Activated CD4-positive, alpha-beta T cell treated with anti-CD3 and anti-CD28 coated beads for 36 hours (primary cell): Measurements from ENCODE around the gene FAM83B. TPM values are rescaled to one million over a fixed set of nuclear protein-coding genes. Genes with fewer than 3 reads are reported as not detected.
"Not testable (repeated sequence)": the region's sequence is repeated elsewhere in the genome, so short reads cannot be mapped to it uniquely, and the experiment has no call there.

Experiments used
- ATAC-seq: fragments of 200-7000 bp; cut with Tn5 transposase; one replicate; pipeline ENCODE4 v1.10.0; 2021; ENCODE audit warnings: mild to moderate bottlenecking, moderate library complexity
- CTCF ChIA-PET: fragments of 350-600 bp; sonication (Branson Sonifier 250); formaldehyde crosslinking; loops from one replicate; lab custom pipeline; 2021; ENCODE audit warnings: antibody characterized with exemption; lab: Charles Lee
- POLR2A ChIA-PET: fragments of 350-600 bp; sonication (Branson Sonifier 250); formaldehyde crosslinking; loops from one replicate; lab custom pipeline; 2021; ENCODE audit warnings: antibody characterized with exemption, inconsistent platforms; lab: Charles Lee
- DNase-seq: peaks from one replicate; pipeline ENCODE4 v3.0.0-alpha.2; 2020
- H3K27ac Mint-ChIP-seq: one replicate; pipeline ENCODE4 v1.8.0; 2021; ENCODE audit warnings: mixed read lengths
- H3K27me3 Mint-ChIP-seq: one replicate; pipeline ENCODE4 v1.8.0; 2021; ENCODE audit warnings: mixed read lengths
- H3K36me3 Mint-ChIP-seq: one replicate; pipeline ENCODE4 v1.8.0; 2021; ENCODE audit warnings: low read depth, mixed read lengths
- H3K4me1 Mint-ChIP-seq: one replicate; pipeline ENCODE4 v1.8.0; 2021; ENCODE audit warnings: mixed read lengths
- H3K4me3 Mint-ChIP-seq: one replicate; pipeline ENCODE4 v1.8.0; 2021; ENCODE audit warnings: mild to moderate bottlenecking, moderate library complexity, mixed read lengths
- H3K9me3 Mint-ChIP-seq: one replicate; pipeline ENCODE4 v1.8.0; 2021; ENCODE audit warnings: low read depth, mixed read lengths
- intact Hi-C, 2 experiments: fragments of 100-400 bp; cut with DNase I in 1 of 2; cut with micrococcal nuclease in 1 of 2; formaldehyde crosslinking; loops; one replicate each; pipeline versions ENCODE4 v1.14.2 to v1.15.1; 2022 to 2024; cut with DNase I, micrococcal nuclease
- total RNA-seq, 2 experiments: library from RNA; stranded (reverse); gene quantifications; one replicate each; pipeline ENCODE4 v1.2.3, GENCODE V29; 2021

FAM83B gene
- total RNA-seq, 2 experiments from 2014 or later = not detected

- POLR2A ChIA-PET = no interaction called here
- no peaks in the 10 kb centered on the region for H3K4me1 Mint-ChIP-seq
- H3K27ac Mint-ChIP-seq = no peak overlapping the region
- CTCF ChIA-PET = no interaction called here
- H3K9me3 Mint-ChIP-seq = peaks cover 2% of the 10 kb centered on the region
- H3K36me3 Mint-ChIP-seq = no peaks in the 10 kb centered on the region
- DNase-seq (no peak), ATAC-seq (no peak)
- no peak overlapping the region for H3K4me3 Mint-ChIP-seq
- intact Hi-C loops = no loop called here
- no peaks in the 10 kb centered on the region for H3K27me3 Mint-ChIP-seq
Observed at GRCh38 chr6:54881067-54881730, 34.6 kb downstream of the FAM83B start.

- H3K4me1 Mint-ChIP-seq, CTCF ChIA-PET, H3K27ac Mint-ChIP-seq, ATAC-seq, POLR2A ChIA-PET, H3K27me3 Mint-ChIP-seq, H3K4me3 Mint-ChIP-seq, intact Hi-C loops, H3K9me3 Mint-ChIP-seq, DNase-seq, H3K36me3 Mint-ChIP-seq: not testable (repeated sequence)
Observed at GRCh38 chr6:54881891-54882290, 35.3 kb downstream of the FAM83B start.

GRCh38 chr6:54886932-54887584 is 40.5 kb downstream of the FAM83B start:
- intact Hi-C loops = no loop called here
- Mint-ChIP-seq H3K27ac (no peak overlapping the region), H3K4me1 (no peaks in the 10 kb centered on the region), H3K36me3 (no peaks in the 10 kb centered on the region), H3K4me3 (no peak overlapping the region), H3K9me3 (peaks cover under 1% of the 10 kb centered on the region), H3K27me3 (no peaks in the 10 kb centered on the region)
- CTCF ChIA-PET = no interaction called here
- no peak for DNase-seq
- ATAC-seq = no peak
- POLR2A ChIA-PET = no interaction called here

GRCh38 chr6:54891536-54891935 is 45.0 kb downstream of the FAM83B start:
- ChIA-PET CTCF (no interaction called here), POLR2A (no interaction called here)
- DNase-seq (no peak), ATAC-seq (no peak)
- Mint-ChIP-seq H3K27me3 (no peaks in the 10 kb centered on the region), H3K4me3 (no peak overlapping the region), H3K4me1 (no peaks in the 10 kb centered on the region), H3K36me3 (no peaks in the 10 kb centered on the region), H3K27ac (no peak overlapping the region), H3K9me3 (no peaks in the 10 kb centered on the region)
- intact Hi-C loops = no loop called here

- H3K4me3 Mint-ChIP-seq = no peak overlapping the region
- no peaks in the 10 kb centered on the region for H3K27me3 Mint-ChIP-seq
- intact Hi-C loops = no loop called here
- no peaks in the 10 kb centered on the region for H3K9me3 Mint-ChIP-seq
- H3K4me1 Mint-ChIP-seq = no peaks in the 10 kb centered on the region
- no peak overlapping the region for H3K27ac Mint-ChIP-seq
- no peak for ATAC-seq
- H3K36me3 Mint-ChIP-seq = no peaks in the 10 kb centered on the region
- POLR2A ChIA-PET = no interaction called here
- CTCF ChIA-PET = no interaction called here
- DNase-seq = no peak
Observed at GRCh38 chr6:54892831-54893230, 46.3 kb downstream of the FAM83B start.

- H3K4me1 Mint-ChIP-seq = no peaks in the 10 kb centered on the region
- ATAC-seq = no peak
Observed at GRCh38 chr6:54893818-54894217, 47.2 kb downstream of the FAM83B start.

GRCh38 chr6:54896302-54896701 is 49.7 kb downstream of the FAM83B start:
- no peak overlapping the region for H3K27ac Mint-ChIP-seq
- H3K4me1 Mint-ChIP-seq = no peaks in the 10 kb centered on the region
- H3K36me3 Mint-ChIP-seq = no peaks in the 10 kb centered on the region
- intact Hi-C loops = no loop called here
- CTCF ChIA-PET = interaction anchor here (0.8 kb wide), 1 partner anchor 214 kb away, joined by 3 read pairs; no protein-coding TSS in a partner anchor
- no peak overlapping the region for H3K4me3 Mint-ChIP-seq
- H3K27me3 Mint-ChIP-seq = no peaks in the 10 kb centered on the region
- DNase-seq (no peak), ATAC-seq (no peak)
- no peaks in the 10 kb centered on the region for H3K9me3 Mint-ChIP-seq
- POLR2A ChIA-PET = no interaction called here

More at GRCh38 chr6:54893818-54894217, 47.2 kb downstream of the FAM83B start:
- Mint-ChIP-seq H3K27ac (no peak overlapping the region), H3K9me3 (no peaks in the 10 kb centered on the region), H3K27me3 (no peaks in the 10 kb centered on the region), H3K4me3 (no peak overlapping the region), H3K36me3 (no peaks in the 10 kb centered on the region)
- ChIA-PET CTCF (no interaction called here), POLR2A (no interaction called here)
- no peak for DNase-seq
- intact Hi-C loops = no loop called here

- ATAC-seq (no peak), DNase-seq (no peak)
- Mint-ChIP-seq H3K9me3 (no peaks in the 10 kb centered on the region), H3K27ac (no peak overlapping the region), H3K27me3 (no peaks in the 10 kb centered on the region), H3K4me1 (no peaks in the 10 kb centered on the region), H3K4me3 (no peak overlapping the region), H3K36me3 (no peaks in the 10 kb centered on the region)
- POLR2A ChIA-PET = no interaction called here
- CTCF ChIA-PET = no interaction called here
- intact Hi-C loops = no loop called here
Observed at GRCh38 chr6:54897462-54898189, 51.1 kb downstream of the FAM83B start.

GRCh38 chr6:54898767-54899166 is 52.2 kb downstream of the FAM83B start:
- ATAC-seq (no peak), DNase-seq (no peak)
- no peak overlapping the region for H3K4me3 Mint-ChIP-seq
- H3K27me3 Mint-ChIP-seq = no peaks in the 10 kb centered on the region
- H3K36me3 Mint-ChIP-seq = no peaks in the 10 kb centered on the region
- POLR2A ChIA-PET = no interaction called here
- no peaks in the 10 kb centered on the region for H3K9me3 Mint-ChIP-seq
- H3K27ac Mint-ChIP-seq = no peak overlapping the region
- intact Hi-C loops = no loop called here
- H3K4me1 Mint-ChIP-seq = no peaks in the 10 kb centered on the region
- CTCF ChIA-PET = no interaction called here

- intact Hi-C loops = no loop called here
- no peaks in the 10 kb centered on the region for H3K27me3 Mint-ChIP-seq
- DNase-seq = no peak
Observed at GRCh38 chr6:54899442-54899841, 52.9 kb downstream of the FAM83B start.

GRCh38 chr6:54899986-54900385 is 53.4 kb downstream of the FAM83B start:
- H3K27ac Mint-ChIP-seq = no peak overlapping the region
- H3K4me3 Mint-ChIP-seq = no peak overlapping the region
- no peaks in the 10 kb centered on the region for H3K9me3 Mint-ChIP-seq
- no peak for DNase-seq
- POLR2A ChIA-PET = no interaction called here
- no peak for ATAC-seq
- no peaks in the 10 kb centered on the region for H3K4me1 Mint-ChIP-seq
- intact Hi-C loops = no loop called here
- CTCF ChIA-PET = no interaction called here
- H3K36me3 Mint-ChIP-seq = no peaks in the 10 kb centered on the region
- H3K27me3 Mint-ChIP-seq = no peaks in the 10 kb centered on the region

More at GRCh38 chr6:54899442-54899841, 52.9 kb downstream of the FAM83B start:
- H3K4me3 Mint-ChIP-seq = no peak overlapping the region
- CTCF ChIA-PET = no interaction called here
- H3K36me3 Mint-ChIP-seq = no peaks in the 10 kb centered on the region
- POLR2A ChIA-PET = no interaction called here
- no peak for ATAC-seq
- H3K4me1 Mint-ChIP-seq = no peaks in the 10 kb centered on the region
- H3K27ac Mint-ChIP-seq = no peak overlapping the region
- H3K9me3 Mint-ChIP-seq = no peaks in the 10 kb centered on the region

GRCh38 chr6:54900666-54901065 is 54.1 kb downstream of the FAM83B start:
- Mint-ChIP-seq H3K4me1 (no peaks in the 10 kb centered on the region), H3K4me3 (no peak overlapping the region), H3K36me3 (no peaks in the 10 kb centered on the region), H3K27ac (no peak overlapping the region), H3K9me3 (peaks cover 2% of the 10 kb centered on the region), H3K27me3 (no peaks in the 10 kb centered on the region)
- DNase-seq = no peak
- ChIA-PET CTCF (no interaction called here), POLR2A (no interaction called here)
- intact Hi-C loops = no loop called here
- ATAC-seq = no peak
